Measurements from ENCODE around the gene SLC35G3.
"Not testable (repeated sequence)": the region's sequence is repeated elsewhere in the genome, so short reads cannot be mapped to it uniquely, and the experiment has no call there.

The SLC35G3 gene

GRCh38 chr17:35167046-35167445 lies 27.1 kb downstream of the SLC35G3 start:
- DNase-seq (ENCODE audit: low read depth in 2 of 3, low spot score in 1 of 3): no peak

- no peak for DNase-seq (ENCODE audit: low read depth in 2 of 3, low spot score in 1 of 3)
Observed at GRCh38 chr17:35166526-35166925, 27.7 kb downstream of the SLC35G3 start.

GRCh38 chr17:35164716-35165115 lies 29.5 kb downstream of the SLC35G3 start:
- no peak for DNase-seq (ENCODE audit: low read depth in 2 of 3, low spot score in 1 of 3)

GRCh38 chr17:35163886-35164285 lies 30.3 kb downstream of the SLC35G3 start:
- no peak for DNase-seq (ENCODE audit: low read depth in 2 of 3, low spot score in 1 of 3)

GRCh38 chr17:35162755-35163154 lies 31.4 kb downstream of the SLC35G3 start:
- no peak for DNase-seq (ENCODE audit: low read depth in 2 of 3, low spot score in 1 of 3)

- DNase-seq (ENCODE audit: low read depth in 2 of 3, low spot score in 1 of 3): no peak
Observed at GRCh38 chr17:35161281-35161761, 32.9 kb downstream of the SLC35G3 start.

GRCh38 chr17:35160354-35161201 lies 33.6 kb downstream of the SLC35G3 start:
- DNase-seq (ENCODE audit: low read depth in 2 of 3, low spot score in 1 of 3): no peak

GRCh38 chr17:35159940-35160339 lies 34.3 kb downstream of the SLC35G3 start:
- DNase-seq (ENCODE audit: low read depth in 2 of 3, low spot score in 1 of 3): no peak

GRCh38 chr17:35155246-35155645 lies 38.9 kb downstream of the SLC35G3 start:
- no peak for DNase-seq (ENCODE audit: low read depth in 2 of 3, low spot score in 1 of 3)

- DNase-seq (ENCODE audit: low read depth in 2 of 3, low spot score in 1 of 3): no peak
Observed at GRCh38 chr17:35154196-35155165, 39.7 kb downstream of the SLC35G3 start.

- no peak for DNase-seq (ENCODE audit: low read depth in 2 of 3, low spot score in 1 of 3)
Observed at GRCh38 chr17:35152421-35153140, 41.6 kb downstream of the SLC35G3 start.

GRCh38 chr17:35151080-35151479 lies 43.1 kb downstream of the SLC35G3 start:
- DNase-seq (ENCODE audit: low read depth in 2 of 3, low spot score in 1 of 3): not testable (repeated sequence)

GRCh38 chr17:35149941-35150340 lies 44.3 kb downstream of the SLC35G3 start:
- DNase-seq (ENCODE audit: low read depth in 2 of 3, low spot score in 1 of 3): no peak

GRCh38 chr17:35148144-35148543 lies 46.0 kb downstream of the SLC35G3 start:
- no peak for DNase-seq (ENCODE audit: low read depth in 2 of 3, low spot score in 1 of 3)

- DNase-seq (ENCODE audit: low read depth in 2 of 3, low spot score in 1 of 3): no peak
Observed at GRCh38 chr17:35147375-35147905, 46.8 kb downstream of the SLC35G3 start, which contains the start of gene UNC45B. TSS of gene UNC45B (plus strand) at chr17:35147817. CDS start at chr17:35148264, 447 bp downstream.

- DNase-seq (ENCODE audit: low read depth in 2 of 3, low spot score in 1 of 3): no peak
Observed at GRCh38 chr17:35146214-35146833, 47.9 kb downstream of the SLC35G3 start.

- no peak for DNase-seq (ENCODE audit: low read depth in 2 of 3, low spot score in 1 of 3)
Observed at GRCh38 chr17:35144840-35145239, 49.4 kb downstream of the SLC35G3 start.

Measured in stimulated activated CD4-positive, alpha-beta T cell treated with anti-CD3 and anti-CD28 coated beads, Interleukin-12 subunit alpha, Interleukin-12 subunit beta, amount 100 ng/mL, for 48 hours (primary cell).